ENCODE data around the gene PCBP4. TPM values are rescaled to one million over a fixed set of nuclear protein-coding genes. Genes with fewer than 3 reads are reported as not detected.

PCBP4 gene
- polyA plus RNA-seq, 3 donors: 11.7 to 46.0 (median 18.9) TPM

DNA sequence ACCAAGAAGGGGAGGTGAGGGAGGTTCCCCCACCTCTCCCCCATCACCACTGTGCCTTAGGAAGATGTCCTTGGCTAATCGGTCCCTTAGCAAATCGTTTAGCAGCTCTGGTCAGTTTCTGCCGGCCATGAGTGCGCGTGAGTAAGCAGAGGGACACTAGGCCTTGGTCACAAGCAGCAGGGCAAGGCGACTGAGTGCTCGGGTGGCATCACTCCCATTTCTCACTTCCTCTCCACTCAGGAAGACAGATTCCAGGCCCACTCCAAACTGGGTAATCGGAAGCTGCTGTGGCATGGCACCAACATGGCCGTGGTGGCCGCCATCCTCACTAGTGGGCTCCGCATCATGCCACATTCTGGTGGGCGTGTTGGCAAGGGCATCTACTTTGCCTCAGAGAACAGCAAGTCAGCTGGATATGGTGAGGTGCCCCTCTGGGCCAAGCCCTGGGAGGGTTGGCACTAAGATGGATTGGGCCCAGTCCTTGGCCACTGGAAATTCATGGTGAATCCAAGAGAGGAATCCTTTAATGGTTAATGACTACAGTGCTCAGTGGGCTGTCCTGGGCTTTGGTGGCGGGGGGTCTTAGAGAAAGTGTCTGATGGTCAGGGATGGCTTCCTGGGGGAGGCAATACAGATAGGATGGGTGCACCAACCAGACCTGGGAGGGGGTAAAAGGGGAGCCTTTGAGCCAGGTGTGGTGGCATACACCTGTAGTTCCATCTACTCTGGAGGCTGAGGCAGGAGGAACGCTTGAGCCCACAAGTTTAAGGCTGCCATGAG, 21.1 kb downstream of the PCBP4 start:
- H3K27ac ChIP-seq (ENCODE audit: low read depth, low read length): no peak overlapping the region
- 89 to 93% (median 91%) methylated on average over 14 of the region's 14 CpGs for WGBS, 3 donors

DNA sequence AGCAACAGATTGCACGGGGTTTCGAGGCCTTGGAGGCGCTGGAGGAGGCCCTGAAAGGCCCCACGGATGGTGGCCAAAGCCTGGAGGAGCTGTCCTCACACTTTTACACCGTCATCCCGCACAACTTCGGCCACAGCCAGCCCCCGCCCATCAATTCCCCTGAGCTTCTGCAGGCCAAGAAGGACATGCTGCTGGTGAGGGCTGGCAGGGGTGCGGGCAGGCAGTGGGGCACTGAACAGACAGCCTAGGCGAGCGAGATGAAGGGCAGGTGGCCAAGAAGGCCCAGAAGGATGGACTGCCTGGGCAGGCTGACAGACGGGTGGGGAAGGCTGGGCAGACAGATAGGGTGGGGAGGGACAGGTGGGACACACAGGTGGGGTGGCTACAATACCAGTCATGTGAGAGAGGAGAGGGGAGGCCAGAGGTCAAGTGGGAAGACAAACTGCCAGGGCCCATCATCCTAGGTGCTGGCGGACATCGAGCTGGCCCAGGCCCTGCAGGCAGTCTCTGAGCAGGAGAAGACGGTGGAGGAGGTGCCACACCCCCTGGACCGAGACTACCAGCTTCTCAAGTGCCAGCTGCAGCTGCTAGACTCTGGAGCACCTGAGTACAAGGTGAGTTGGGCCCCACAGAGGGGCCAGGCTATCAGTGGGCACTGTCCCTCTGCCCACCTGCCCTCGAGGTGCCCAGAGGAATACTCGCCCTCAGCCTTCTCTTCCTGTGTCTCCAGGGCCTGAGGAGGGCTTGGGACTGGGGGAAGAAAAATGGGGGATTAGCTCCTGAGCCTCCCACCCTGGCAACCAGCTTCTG, 22.0 kb downstream of the PCBP4 start:
- no peak overlapping the region for H3K27ac ChIP-seq (ENCODE audit: low read depth, low read length)
- 82 to 91% (median 84%) methylated on average over 18 of the region's 18 CpGs for WGBS, 3 donors

DNA sequence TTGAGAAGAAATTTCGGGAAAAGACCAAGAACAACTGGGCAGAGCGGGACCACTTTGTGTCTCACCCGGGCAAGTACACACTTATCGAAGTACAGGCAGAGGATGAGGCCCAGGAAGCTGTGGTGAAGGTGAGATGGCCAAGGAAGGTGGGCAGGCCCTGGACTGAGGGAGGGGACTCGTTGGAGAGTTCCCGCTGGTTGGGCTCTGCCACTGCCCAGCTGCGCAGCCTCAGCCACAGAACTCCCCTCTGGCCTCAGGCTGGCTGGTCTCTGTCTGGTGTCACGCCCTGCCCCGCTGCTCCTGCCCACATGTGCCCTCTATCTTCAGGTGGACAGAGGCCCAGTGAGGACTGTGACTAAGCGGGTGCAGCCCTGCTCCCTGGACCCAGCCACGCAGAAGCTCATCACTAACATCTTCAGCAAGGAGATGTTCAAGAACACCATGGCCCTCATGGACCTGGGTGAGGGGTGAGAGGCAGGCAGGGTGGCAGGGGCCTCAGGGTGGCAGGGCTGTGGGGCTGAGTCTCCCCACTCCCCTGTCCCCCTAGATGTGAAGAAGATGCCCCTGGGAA, 22.7 kb downstream of the PCBP4 start:
- H3K27ac ChIP-seq (ENCODE audit: low read depth, low read length): no peak overlapping the region
- 81 to 94% (median 89%) methylated on average over 11 of the region's 11 CpGs for WGBS, 3 donors

DNA sequence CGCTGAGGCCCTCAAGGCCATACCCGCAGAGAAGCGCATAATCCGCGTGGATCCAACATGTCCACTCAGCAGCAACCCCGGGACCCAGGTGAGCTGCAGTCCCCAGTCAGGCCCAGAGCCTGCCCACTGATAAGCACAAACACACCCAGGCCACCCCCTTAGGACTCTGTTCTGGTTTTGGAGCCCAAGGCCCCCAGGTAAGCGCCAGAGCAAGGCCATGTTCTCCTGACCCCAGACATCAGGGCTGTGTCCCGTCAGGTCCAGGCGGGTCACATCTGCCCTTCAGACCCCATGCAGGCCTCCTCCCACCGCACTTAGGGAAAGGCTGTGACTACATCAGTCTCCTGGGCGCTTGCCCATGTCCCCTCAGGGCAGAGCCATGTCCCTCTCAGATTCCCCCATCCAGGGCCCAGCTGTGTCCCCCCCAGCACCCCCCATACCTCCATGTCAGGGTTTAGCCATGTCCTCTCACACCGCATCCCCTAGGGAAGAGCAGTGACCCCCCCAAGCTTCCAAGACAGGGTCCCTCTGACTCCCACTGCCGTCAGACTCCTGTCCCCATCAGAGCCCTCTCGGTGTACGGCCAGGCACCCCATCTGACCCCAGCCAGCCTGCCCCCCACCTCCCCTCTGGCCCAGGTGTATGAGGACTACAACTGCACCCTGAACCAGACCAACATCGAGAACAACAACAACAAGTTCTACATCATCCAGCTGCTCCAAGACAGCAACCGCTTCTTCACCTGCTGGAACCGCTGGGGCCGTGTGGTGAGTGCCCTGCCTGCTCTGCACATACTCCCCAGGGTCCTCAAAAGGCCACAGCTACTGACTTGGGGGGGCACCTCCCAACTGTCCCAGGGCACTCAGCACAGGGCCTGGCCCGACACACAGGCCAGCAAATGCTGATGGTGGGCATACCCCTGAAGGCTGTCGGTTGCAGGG, 23.5 kb downstream of the PCBP4 start:
- WGBS, 3 donors: 93 to 95% (median 95%) methylated on average over 20 to 21 of the region's 21 CpGs
- H3K27ac ChIP-seq (ENCODE audit: low read depth, low read length): no peak overlapping the region

DNA sequence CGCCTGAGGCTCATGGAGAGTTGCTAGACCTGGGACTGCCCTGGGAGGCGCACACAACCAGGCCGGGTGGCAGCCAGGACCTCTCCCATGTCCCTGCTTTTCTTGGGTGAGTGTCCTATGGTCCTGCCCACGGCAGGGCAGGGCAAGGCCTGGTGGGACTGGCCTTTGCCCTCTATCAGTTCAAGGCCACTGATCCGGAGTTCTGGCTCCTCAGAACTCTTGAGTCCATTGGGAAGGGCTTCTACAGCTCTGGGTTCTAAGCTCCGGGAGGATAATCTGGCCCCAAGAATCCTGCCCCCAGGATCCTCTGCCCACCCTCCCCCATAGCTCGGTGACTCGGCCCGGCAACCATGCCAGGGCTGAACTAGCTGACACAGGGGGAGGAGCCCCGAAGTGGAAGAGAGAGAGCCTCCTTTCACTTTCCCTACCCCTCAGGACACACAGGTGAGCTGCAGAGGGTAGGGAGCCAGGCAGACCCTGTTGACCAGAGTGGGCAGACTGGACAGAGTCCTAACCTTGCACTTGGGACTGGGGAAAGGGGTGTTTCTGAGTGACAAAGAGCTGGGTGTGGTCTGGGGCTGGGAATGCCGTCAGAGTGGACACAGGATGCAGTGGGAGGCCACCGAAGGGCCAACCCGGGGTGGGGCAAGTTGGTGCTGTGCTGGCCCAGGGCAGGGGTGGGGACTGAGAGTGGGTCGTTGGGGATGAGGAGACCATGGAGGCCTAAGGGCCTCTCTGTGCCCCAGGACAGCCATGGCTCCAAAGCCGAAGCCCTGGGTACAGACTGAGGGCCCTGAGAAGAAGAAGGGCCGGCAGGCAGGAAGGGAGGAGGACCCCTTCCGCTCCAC, 24.4 kb downstream of the PCBP4 start:
- WGBS, 3 donors: 26 to 55% (median 43%) methylated on average over 15 to 17 of the region's 17 CpGs

DNA sequence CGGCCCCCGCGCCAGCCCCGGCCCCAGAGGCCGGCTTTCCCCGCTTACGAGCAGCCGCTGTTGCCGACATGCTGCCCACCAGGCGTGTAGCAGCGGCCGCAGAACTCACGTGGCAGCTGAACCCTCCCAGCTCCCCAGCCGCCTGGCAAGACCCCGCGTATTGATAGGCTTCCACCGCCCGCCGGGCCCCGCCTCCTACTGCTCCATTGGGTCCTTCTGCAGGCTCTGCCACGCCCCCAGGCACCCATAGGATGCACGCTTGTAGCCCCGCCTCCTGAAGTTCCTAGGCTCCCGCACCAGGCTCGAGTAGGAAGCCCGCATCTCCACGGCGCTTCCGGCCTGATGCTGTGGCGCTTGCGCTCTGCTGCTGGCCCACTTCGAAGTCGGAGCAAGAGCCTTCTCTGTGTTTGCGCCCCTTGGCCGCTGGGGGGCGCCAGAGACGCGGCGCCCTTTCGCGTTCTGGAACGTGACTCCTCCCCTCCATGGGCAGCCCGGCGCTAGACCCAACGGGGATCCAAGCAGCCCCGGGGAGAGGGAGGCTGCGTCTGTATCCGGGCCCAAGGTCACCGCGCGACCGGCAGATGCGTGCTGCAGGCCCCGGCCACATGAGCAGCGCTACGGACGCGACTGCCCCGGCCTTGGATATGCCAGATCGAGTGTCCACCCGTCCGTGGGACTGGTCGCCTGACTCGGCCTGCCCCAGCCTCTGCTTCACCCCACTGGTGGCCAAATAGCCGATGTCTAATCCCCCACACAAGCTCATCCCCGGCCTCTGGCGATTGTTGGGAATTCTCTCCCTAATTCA, 25.3 kb downstream of the PCBP4 start, which contains the start of the genes PARP3 and RRP9:
Gene PARP3 (plus strand): TSS at position 566 of the 805 bp plus-strand sequence. CDS start 993 bp downstream, outside the sequence.
Gene RRP9 (minus strand): TSS at position 107 of the 805 bp plus-strand sequence. CDS start 37 bp downstream, at position 70.
- 1% methylated on average over 63 to 67 of the region's 67 CpGs for WGBS, 3 donors
- peak within 1 kb of the TSS; percentile 89 for H3K27ac ChIP-seq (ENCODE audit: low read depth, low read length)

More for the DNA sequence above, 24.4 kb downstream of the PCBP4 start:
- H3K27ac ChIP-seq (ENCODE audit: low read depth, low read length): peak overlapping the region; percentile 89

DNA sequence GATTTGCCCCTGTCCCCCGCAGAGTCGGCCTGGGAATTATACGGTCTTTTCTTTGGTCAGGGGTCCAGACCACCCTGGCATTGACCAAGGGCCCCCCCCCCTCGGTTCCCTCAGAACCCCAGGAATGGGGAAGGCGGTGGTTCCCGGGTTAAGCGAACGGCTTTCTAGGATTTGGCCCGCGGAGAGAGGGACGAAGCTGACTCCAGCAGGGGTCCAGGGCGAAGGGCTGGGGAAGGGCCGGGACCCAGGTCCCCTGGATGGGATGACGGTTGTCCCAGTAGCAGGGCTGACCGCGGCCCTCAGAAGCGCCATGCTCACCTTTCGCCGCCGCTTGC, 25.8 kb downstream of the PCBP4 start:
- no peak overlapping the region for H3K27ac ChIP-seq (ENCODE audit: low read depth, low read length)
- 0% methylated on average over 19 to 20 of the region's 20 CpGs for WGBS, 3 donors

GRCh38 chr3:51940648-51941462, 26.4 kb downstream of the PCBP4 start:
- 29 to 35% (median 33%) methylated on average over 13 of the region's 13 CpGs for WGBS, 3 donors
- no peak overlapping the region for H3K27ac ChIP-seq (ENCODE audit: low read depth, low read length)

- 79 to 90% (median 80%) methylated on average over 9 of the region's 9 CpGs for WGBS, 3 donors
Observed at GRCh38 chr3:51938780-51939425, 28.4 kb downstream of the PCBP4 start.

GRCh38 chr3:51937611-51938450, 29.4 kb downstream of the PCBP4 start:
- 90 to 92% (median 91%) methylated on average over 13 of the region's 13 CpGs for WGBS, 3 donors

More at GRCh38 chr3:51938780-51939425, 28.4 kb downstream of the PCBP4 start:
- no peak overlapping the region for H3K27ac ChIP-seq (ENCODE audit: low read depth, low read length)

GRCh38 chr3:51937014-51937413, 30.2 kb downstream of the PCBP4 start:
- WGBS, 3 donors: 81 to 88% (median 85%) methylated on average over 9 of the region's 9 CpGs
- H3K27ac ChIP-seq (ENCODE audit: low read depth, low read length): no peak overlapping the region

More at GRCh38 chr3:51937611-51938450, 29.4 kb downstream of the PCBP4 start:
- no peak overlapping the region for H3K27ac ChIP-seq (ENCODE audit: low read depth, low read length)

- 96% methylated on average over 25 of the region's 25 CpGs for WGBS, 3 donors
- H3K27ac ChIP-seq (ENCODE audit: low read depth, low read length): no peak overlapping the region
Observed at GRCh38 chr3:51935886-51936755, 31.1 kb downstream of the PCBP4 start.
